Measurements from ENCODE around the gene HSD17B4. TPM values are rescaled to one million over a fixed set of nuclear protein-coding genes. Genes with fewer than 3 reads are reported as not detected.

HSD17B4 gene
- total RNA-seq (100 to 1,000 TPM in 5 of 7 donors, 10 to 100 TPM in 2; 54.6 to 169 (median 129) TPM), polyA plus RNA-seq (100 to 1,000 TPM in 1 of 2 donors, 10 to 100 TPM in 1; 75.9 to 208 TPM)
- long read RNA-seq, donor 1, transcript HSD17B4-201 (24 exons, 2,685 nt): major isoform, 138 of 178 reads
- long read RNA-seq, donor 1, partial matches to known transcripts: 25 of 178 reads
- long read RNA-seq, donor 1, other reads (novel, unspliced or antisense): 12 of 178 reads
- long read RNA-seq, donor 2, transcript HSD17B4-201 (24 exons, 2,685 nt): major isoform, 17 of 27 reads
- long read RNA-seq, donor 2, partial matches to known transcripts: 5 of 27 reads
- long read RNA-seq, donor 2, other reads (novel, unspliced or antisense): 0 of 27 reads
- long read RNA-seq, donor 3, transcript HSD17B4-201 (24 exons, 2,685 nt): major isoform, 107 of 135 reads
- long read RNA-seq, donor 3, partial matches to known transcripts: 8 of 135 reads
- long read RNA-seq, donor 3, other reads (novel, unspliced or antisense): 12 of 135 reads

GRCh38 chr5:119452373-119453039, at the start of gene HSD17B4:
HSD17B4 (plus strand) TSS chr5:119452497; CDS start chr5:119452576, 79 bp downstream.
- intact Hi-C loops (cut with DNase I): no loop called here
- no peaks in the 10 kb centered on the region for H3K27me3 ChIP-seq
- H3K4me3 ChIP-seq: peak within 1 kb of the TSS; percentile 54
- WGBS, 3 donors: 0% methylated on average over 42 of the region's 42 CpGs
- TF ChIP-seq CTCF (IDR thresholded peaks at IDR 0.05) (no peak), EP300 (IDR thresholded peaks at IDR 0.05) (no peak), POLR2A (IDR thresholded peaks at IDR 0.05) (peak; percentile 68)
- peak within 1 kb of the TSS; percentile 34 to 63 for H3K27ac ChIP-seq
- DNase-seq: peak; percentile 80 to 89 (median 85)
- H3K4me1 ChIP-seq (ENCODE audit: insufficient read depth): peaks cover 3% of the 10 kb centered on the region
- H3K36me3 ChIP-seq: no peaks in the 10 kb centered on the region
- H3K9me3 ChIP-seq: no peaks in the 10 kb centered on the region

GRCh38 chr5:119402555-119402954, 49.7 kb upstream of the HSD17B4 start:
- Histone ChIP-seq H3K4me1 (ENCODE audit: insufficient read depth) (no peaks in the 10 kb centered on the region), H3K36me3 (no peaks in the 10 kb centered on the region), H3K27ac (no peak overlapping the region), H3K4me3 (no peak overlapping the region), H3K27me3 (no peaks in the 10 kb centered on the region), H3K9me3 (no peaks in the 10 kb centered on the region)
- 41 to 59% (median 47%) methylated on average over 4 of the region's 4 CpGs for WGBS, 3 donors
- intact Hi-C loops (cut with DNase I): loop anchor here in 1 of 4 donors (10.0 kb wide), 1 partner anchor 418 kb away; the partner anchor contains the start of gene DTWD2
- TF ChIP-seq CTCF (IDR thresholded peaks at IDR 0.05): no peak
- TF ChIP-seq EP300 (IDR thresholded peaks at IDR 0.05): no peak
- no peak for TF ChIP-seq POLR2A (IDR thresholded peaks at IDR 0.05)
- DNase-seq: no peak

GRCh38 chr5:119404033-119404432, 48.3 kb upstream of the HSD17B4 start:
- H3K9me3 ChIP-seq: no peaks in the 10 kb centered on the region
- 91 to 98% (median 93%) methylated on average over 2 of the region's 2 CpGs for WGBS, 3 donors
- intact Hi-C loops (cut with DNase I): loop anchor here in 1 of 4 donors (10.0 kb wide), 1 partner anchor 419 kb away; the partner anchor contains the start of gene DTWD2
- no peak overlapping the region for H3K27ac ChIP-seq
- no peaks in the 10 kb centered on the region for H3K4me1 ChIP-seq (ENCODE audit: insufficient read depth)
- no peak for TF ChIP-seq EP300 (IDR thresholded peaks at IDR 0.05)
- TF ChIP-seq POLR2A (IDR thresholded peaks at IDR 0.05): no peak
- no peak for TF ChIP-seq CTCF (IDR thresholded peaks at IDR 0.05)
- H3K36me3 ChIP-seq: no peaks in the 10 kb centered on the region
- H3K4me3 ChIP-seq: no peak overlapping the region
- no peak for DNase-seq
- H3K27me3 ChIP-seq: no peaks in the 10 kb centered on the region

GRCh38 chr5:119405419-119405818, 46.9 kb upstream of the HSD17B4 start:
- WGBS, 3 donors: 78 to 79% (median 79%) methylated on average over 4 of the region's 4 CpGs
- intact Hi-C loops (cut with DNase I): loop anchor here in 1 of 4 donors (10.0 kb wide), 1 partner anchor 421 kb away; the partner anchor contains the start of gene DTWD2
- no peak overlapping the region for H3K27ac ChIP-seq

More at GRCh38 chr5:119405419-119405818, 46.9 kb upstream of the HSD17B4 start:
- TF ChIP-seq CTCF (IDR thresholded peaks at IDR 0.05) (no peak), POLR2A (IDR thresholded peaks at IDR 0.05) (no peak), EP300 (IDR thresholded peaks at IDR 0.05) (no peak)
- Histone ChIP-seq H3K9me3 (no peaks in the 10 kb centered on the region), H3K4me3 (no peak overlapping the region), H3K4me1 (ENCODE audit: insufficient read depth) (no peaks in the 10 kb centered on the region), H3K36me3 (no peaks in the 10 kb centered on the region), H3K27me3 (no peaks in the 10 kb centered on the region)
- no peak for DNase-seq

Data from ovary (tissue), 10 donors.